Kasumi-1 (cell line): ENCODE data around the gene TMEM255B.
A peak's percentile ranks its signal among the peaks of the same experiment; 100 is the strongest.

Experiments
- DNase-seq, 2 experiments: peaks; one replicate each; lab custom pipeline; 2025; lab: John Stamatoyannopoulos, UW

Gene TMEM255B

GRCh38 chr13:113768018-113768905, 9.2 kb downstream of the TMEM255B start:
- no peak for DNase-seq

DNA sequence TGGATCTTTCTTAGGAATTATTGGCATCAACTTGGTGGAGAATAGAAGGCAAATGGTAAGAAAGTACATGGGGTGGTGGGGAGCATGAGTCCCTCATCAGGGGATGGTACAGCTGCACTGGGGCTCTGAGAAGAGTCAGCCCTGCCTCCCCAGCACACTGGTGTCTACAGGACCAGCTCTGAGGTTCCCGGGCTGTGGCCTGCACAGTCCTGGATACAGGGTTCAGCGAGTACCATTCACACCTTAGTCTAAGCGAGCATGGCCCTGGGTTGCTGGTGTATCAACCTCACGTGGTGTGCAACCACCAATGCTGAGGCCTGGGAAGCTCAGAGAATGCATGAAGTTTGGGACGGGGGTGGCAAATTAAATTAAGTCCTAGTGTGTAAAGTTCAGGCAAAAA, 10.1 kb downstream of the TMEM255B start:
- no peak for DNase-seq

GRCh38 chr13:113769881-113770280, 10.9 kb downstream of the TMEM255B start:
- DNase-seq = no peak

- DNase-seq = no peak
These were observed 11.4 kb downstream of the TMEM255B start for GRCh38 chr13:113770441-113770840.

- no peak for DNase-seq
These were observed 11.9 kb downstream of the TMEM255B start for GRCh38 chr13:113770937-113771336.

DNA sequence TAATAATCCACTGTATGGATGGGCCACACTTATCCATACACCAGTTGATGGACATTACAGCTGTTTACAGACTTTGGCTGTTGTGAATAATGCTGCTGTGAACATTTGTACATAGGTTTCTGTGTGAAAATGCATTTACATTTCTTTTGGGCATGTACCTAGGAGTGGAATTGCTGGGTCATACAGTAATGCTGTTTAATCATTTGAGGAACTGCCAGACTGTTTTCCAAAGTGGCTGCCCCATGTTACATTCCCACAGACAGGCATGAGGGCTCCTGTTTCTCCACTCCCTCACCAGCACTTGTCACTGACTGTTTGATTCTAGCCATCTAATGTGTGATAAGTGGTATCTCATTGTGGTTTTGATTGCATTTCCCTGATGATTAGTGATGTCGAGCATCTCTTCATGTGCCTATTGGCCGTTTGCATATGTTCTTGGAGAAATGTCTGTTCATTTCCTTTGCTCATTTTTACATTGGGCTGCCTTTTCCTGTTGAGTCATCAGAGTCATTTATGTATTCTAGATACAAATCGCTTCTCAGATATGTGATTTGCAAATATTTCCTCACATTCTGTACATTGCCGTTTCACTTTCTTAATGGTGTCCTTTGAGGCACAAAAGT, 12.8 kb downstream of the TMEM255B start:
- DNase-seq = no peak

- DNase-seq = no peak
These were observed 15.4 kb downstream of the TMEM255B start for GRCh38 chr13:113774177-113775107.

DNA sequence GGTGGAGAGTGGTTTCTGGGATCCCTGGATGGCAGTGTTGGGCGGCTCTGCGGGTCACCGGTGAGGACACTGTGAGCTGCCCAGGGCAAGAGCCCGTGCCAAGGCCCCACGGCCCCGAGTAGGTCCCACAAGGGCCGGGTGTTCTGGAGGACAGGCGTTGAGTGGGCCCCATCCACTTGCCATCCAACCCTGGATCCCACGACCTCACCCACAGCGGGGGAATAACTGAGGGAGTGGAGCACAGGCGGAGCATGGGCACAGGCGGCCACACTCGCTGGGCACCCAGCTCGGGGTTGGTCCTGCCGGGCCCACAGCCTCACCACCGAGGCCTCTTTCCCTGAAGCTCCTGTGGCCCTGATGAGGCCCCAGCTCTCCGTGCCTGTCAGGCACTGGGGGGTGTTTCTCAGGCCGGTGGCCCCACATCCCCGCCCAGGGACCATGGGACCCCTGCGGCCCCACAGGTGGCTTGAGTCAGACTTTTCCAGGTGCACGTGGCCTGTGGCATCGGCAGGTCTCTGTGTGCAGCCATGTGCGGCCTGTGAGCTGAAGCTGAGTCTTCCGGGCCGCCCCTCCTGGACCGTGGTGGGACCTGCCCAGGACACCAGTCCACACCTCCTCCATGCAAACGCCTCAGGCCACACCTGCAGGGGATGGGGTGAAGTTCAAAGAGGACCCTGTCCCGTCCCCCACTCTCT, 16.6 kb downstream of the TMEM255B start:
- DNase-seq = no peak

- no peak for DNase-seq
These were observed 17.5 kb downstream of the TMEM255B start for GRCh38 chr13:113776231-113777125.

- peak; percentile 14 to 43 for DNase-seq
These were observed 18.6 kb downstream of the TMEM255B start for GRCh38 chr13:113777311-113778260.

DNA sequence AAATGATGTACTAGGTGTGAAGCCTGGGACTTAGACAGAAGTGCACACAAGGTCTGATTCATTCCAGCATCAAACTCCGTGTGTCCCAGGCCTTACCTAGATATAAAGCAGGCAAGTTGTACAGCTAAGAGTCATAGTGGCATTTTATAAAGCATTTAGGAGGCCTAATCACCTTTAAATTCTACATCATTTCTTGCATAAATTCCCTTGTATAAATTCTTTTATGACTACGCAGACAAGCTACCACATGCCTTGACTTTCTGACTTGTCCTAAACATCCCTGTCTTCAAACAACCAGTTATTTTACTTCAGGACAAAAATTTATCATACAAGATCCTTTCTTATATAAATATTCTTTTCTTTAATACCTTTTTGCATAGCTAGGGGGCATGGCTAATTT, 22.5 kb downstream of the TMEM255B start:
- DNase-seq = peak in 1 of 2 experiments; percentile 5

DNA sequence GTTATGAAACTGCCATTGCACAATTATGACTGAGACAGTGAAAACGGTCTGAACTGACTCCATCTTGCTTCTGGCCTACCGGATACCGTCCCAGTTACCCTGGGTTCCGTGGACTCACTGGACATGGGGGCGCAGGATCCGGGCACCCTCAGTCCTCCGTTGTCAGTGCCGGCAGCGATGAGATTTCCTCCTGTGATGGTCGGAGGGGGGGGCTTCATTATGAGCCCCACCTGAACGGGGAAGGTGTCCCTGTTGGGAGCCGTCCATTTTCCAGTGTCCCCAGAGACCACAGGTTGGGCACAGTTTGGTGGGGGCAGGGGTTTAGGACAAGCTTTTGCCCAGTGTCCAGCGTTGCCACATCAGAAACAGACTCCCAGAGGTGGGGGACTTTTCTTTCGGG, 23.4 kb downstream of the TMEM255B start:
- no peak for DNase-seq

DNA sequence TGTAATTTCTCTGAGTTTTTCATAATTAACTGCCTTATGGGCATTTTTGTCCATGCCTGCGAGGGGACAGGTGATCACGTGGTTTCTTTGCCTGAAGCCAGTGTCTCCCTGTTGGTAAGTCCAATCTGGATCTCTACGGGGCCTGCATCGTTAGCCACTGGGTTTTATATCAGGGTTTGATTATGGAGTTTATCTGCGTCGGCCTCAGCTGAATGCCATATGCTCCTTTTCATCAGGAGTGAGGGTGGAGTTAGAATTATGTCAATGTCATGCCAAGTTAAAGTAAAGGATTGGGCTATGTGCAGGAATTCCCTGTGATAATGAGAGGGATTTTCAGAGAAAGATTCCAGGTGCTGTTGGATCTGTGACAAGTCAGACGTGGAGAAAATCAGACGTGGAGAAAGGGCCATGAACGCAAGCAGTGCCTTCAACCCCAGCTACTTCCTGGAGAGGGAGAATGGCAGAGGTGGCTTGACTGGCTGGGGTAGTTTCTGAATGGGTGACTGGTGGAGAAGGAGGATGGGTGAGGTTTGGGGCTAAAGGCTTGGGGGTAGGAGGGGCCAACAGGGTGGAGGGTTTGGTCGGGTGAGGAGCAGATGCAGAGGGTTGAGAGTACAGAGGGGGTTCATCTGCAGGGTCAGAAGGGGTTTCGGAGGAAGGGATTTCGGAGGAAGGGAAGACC, 24.3 kb downstream of the TMEM255B start:
- no peak for DNase-seq

DNA sequence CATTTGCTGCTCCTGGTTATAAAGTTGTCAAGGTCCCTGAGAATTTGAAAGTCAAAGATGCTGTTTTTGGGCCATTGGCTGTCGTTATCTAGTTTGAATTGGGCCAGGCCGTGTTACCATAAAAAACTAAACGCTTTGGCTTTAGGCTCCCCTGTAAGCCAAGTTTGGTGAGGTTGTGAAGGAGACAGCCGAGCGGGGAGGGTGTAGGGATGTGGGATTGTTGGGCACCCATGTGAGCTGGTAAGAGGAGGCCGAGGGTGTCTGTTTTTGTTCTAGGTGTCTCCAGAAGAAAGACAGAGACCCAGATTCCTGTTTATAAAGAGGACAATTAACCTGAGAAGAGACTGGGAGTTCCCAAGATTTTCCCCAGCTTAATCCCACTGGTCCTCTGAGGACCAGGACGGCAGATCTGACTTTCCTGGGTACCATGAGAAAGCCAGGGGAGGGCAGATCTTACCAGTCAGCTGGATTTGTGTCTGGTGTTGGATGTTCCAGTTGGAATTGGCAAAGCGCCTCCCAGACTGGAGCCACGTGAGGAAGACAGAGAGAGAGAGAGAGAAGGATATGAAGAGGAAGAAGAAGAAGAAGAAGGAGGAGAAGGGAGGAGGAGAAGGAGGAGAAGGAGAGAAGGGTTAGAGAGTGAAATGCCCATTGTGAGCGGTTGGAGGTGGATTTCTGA, 25.1 kb downstream of the TMEM255B start:
- no peak for DNase-seq

GRCh38 chr13:113784645-113785024, 25.6 kb downstream of the TMEM255B start:
- no peak for DNase-seq

- DNase-seq = no peak
These were observed 26.3 kb downstream of the TMEM255B start for GRCh38 chr13:113785051-113786010.

DNA sequence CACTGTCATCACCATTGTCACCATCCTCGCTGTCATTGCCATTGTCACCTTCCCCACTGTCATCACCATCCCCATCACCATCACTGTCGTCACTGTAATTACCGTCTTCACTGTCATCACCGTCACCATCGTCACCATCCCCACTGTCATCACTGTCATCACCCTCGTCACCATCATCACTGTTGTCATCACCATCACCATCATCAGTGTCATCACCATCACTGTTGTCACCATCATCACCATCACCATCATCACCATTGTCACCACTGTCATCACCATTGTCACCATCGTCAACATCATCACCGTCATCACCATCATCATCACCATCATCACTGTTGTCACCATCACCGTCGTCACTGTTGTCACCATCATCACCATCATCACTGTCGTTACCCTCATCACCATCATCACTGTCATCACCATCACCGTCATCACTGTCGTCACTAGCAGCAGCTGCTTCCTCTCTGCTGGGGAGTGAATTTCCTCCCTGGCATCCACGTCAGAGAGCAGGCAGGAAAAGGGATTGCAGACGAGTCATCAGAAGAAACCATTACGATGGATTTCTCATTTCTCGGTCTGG, 27.3 kb downstream of the TMEM255B start:
- no peak for DNase-seq
